OCI-LY1 (cell line): Measurements from ENCODE around the gene SHC3.

Experiments
- H2AFZ ChIP-seq: fragments of 200-600 bp; sonication (generic), shearing (Covaris generic); 2 replicates; pipeline ENCODE4 v1.6.0; 2014; ENCODE audit warnings: antibody characterized with exemption, mild to moderate bottlenecking, low read length
- H3F3A ChIP-seq: fragments of 200-600 bp; sonication (generic), shearing (Covaris generic); 2 replicates; pipeline ENCODE4 v1.6.0; 2014; ENCODE audit warnings: mild to moderate bottlenecking, antibody characterized with exemption, low read length, moderate library complexity; ENCODE audit not compliant: insufficient read depth
- H3K27ac ChIP-seq: fragments of 200-600 bp; sonication (generic); 2 replicates; pipeline ENCODE4 v1.5.1; 2014; ENCODE audit warnings: low read length, mixed run types, mild to moderate bottlenecking, low read depth; ENCODE audit not compliant: poor library complexity, severe bottlenecking
- H3K27me3 ChIP-seq: fragments of 200-600 bp; sonication (generic); 2 replicates; pipeline ENCODE4 v1.6.0; 2014; ENCODE audit warnings: antibody characterized with exemption, mild to moderate bottlenecking, low read length, moderate library complexity; ENCODE audit not compliant: insufficient read depth
- H3K36me3 ChIP-seq: fragments of 200-600 bp; sonication (generic); 2 replicates; pipeline ENCODE4 v1.6.1; 2014; ENCODE audit warnings: mild to moderate bottlenecking, antibody characterized with exemption, low read length, moderate library complexity, mixed read lengths; ENCODE audit not compliant: insufficient read depth
- H3K4me1 ChIP-seq: fragments of 200-600 bp; sonication (generic); 2 replicates; pipeline ENCODE4 v1.5.1; 2014; ENCODE audit warnings: mild to moderate bottlenecking, low read length, moderate library complexity; ENCODE audit not compliant: insufficient read depth, severe bottlenecking
- H3K4me2 ChIP-seq: fragments of 200-600 bp; sonication (generic), shearing (Covaris generic); 2 replicates; pipeline ENCODE4 v1.6.1; 2014; ENCODE audit warnings: low read length
- H3K4me3 ChIP-seq: fragments of 200-600 bp; sonication (generic); 2 replicates; pipeline ENCODE4 v1.5.1; 2014; ENCODE audit warnings: low read length, low read depth, mild to moderate bottlenecking, mixed read lengths; ENCODE audit not compliant: poor library complexity, severe bottlenecking
- H3K79me2 ChIP-seq: fragments of 200-600 bp; shearing (Covaris generic); 2 replicates; pipeline ENCODE4 v1.6.1; 2016; ENCODE audit warnings: mixed run types, low read length, mixed read lengths; ENCODE audit not compliant: insufficient read depth
- H3K9ac ChIP-seq: fragments of 200-600 bp; sonication (generic), shearing (Covaris generic); 2 replicates; pipeline ENCODE4 v1.6.1; 2014; ENCODE audit warnings: mild to moderate bottlenecking, low read length, mixed read lengths
- H3K9me2 ChIP-seq: fragments of 200-600 bp; sonication (generic), shearing (Covaris generic); 2 replicates; pipeline ENCODE4 v1.6.1; 2014; ENCODE audit warnings: low read depth, mild to moderate bottlenecking, low read length, mixed read lengths
- H3K9me3 ChIP-seq: fragments of 200-600 bp; shearing (Covaris generic); 2 replicates; pipeline ENCODE4 v1.6.1; 2014; ENCODE audit warnings: low read length, mixed read lengths
- H4K20me1 ChIP-seq: fragments of 200-600 bp; sonication (generic), shearing (Covaris generic); 2 replicates; pipeline ENCODE4 v1.6.0; 2016; ENCODE audit warnings: mild to moderate bottlenecking, low read length; ENCODE audit not compliant: insufficient read depth
- CTCF ChIP-seq: fragments of 200-600 bp; sonication (generic), shearing (Covaris generic); IDR thresholded peaks from 2 replicates; pipeline ENCODE4 v1.5.1; 2017; ENCODE audit warnings: mild to moderate bottlenecking, antibody characterized with exemption, low read length, moderate library complexity, mixed read lengths
- EZH2 ChIP-seq: fragments of 200-600 bp; sonication (generic), shearing (Covaris generic); IDR thresholded peaks from 2 replicates; pipeline ENCODE4 v1.8.0; 2017; ENCODE audit warnings: borderline replicate concordance, mixed run types, mild to moderate bottlenecking, antibody characterized with exemption, low read length, moderate library complexity, mixed read lengths

SHC3 gene

GRCh38 chr9:89051421-89052025 lies 127.1 kb downstream of the SHC3 start:
- no peaks in the 10 kb centered on the region for H3K9me2 ChIP-seq
- H4K20me1 ChIP-seq, result no peaks in the 10 kb centered on the region
- no peak overlapping the region for H3K9ac ChIP-seq
- H3F3A ChIP-seq, result no peaks in the 10 kb centered on the region
- no peak for TF ChIP-seq EZH2
- no peak for TF ChIP-seq CTCF
- no peak overlapping the region for H3K27ac ChIP-seq
- no peak overlapping the region for H3K4me3 ChIP-seq
- no peaks in the 10 kb centered on the region for H3K9me3 ChIP-seq
- H3K4me1 ChIP-seq, result no peaks in the 10 kb centered on the region
- H2AFZ ChIP-seq, result no peak overlapping the region
- H3K4me2 ChIP-seq, result no peak overlapping the region
- H3K27me3 ChIP-seq, result no peaks in the 10 kb centered on the region; the same call in 1 of the 2 replicates
- H3K79me2 ChIP-seq, result no peaks in the 10 kb centered on the region
- no peaks in the 10 kb centered on the region for H3K36me3 ChIP-seq

- Histone ChIP-seq H3K27ac (no peak overlapping the region), H3K4me2 (no peak overlapping the region), H2AFZ (no peak overlapping the region), H3K27me3 (no peaks in the 10 kb centered on the region; the same call in 1 of the 2 replicates), H3K79me2 (no peaks in the 10 kb centered on the region), H3K4me3 (no peak overlapping the region), H3K9me3 (no peaks in the 10 kb centered on the region), H4K20me1 (no peaks in the 10 kb centered on the region), H3F3A (no peaks in the 10 kb centered on the region), H3K4me1 (no peaks in the 10 kb centered on the region), H3K36me3 (no peaks in the 10 kb centered on the region), H3K9me2 (no peaks in the 10 kb centered on the region), H3K9ac (no peak overlapping the region)
- TF ChIP-seq CTCF, result no peak
- no peak for TF ChIP-seq EZH2
These were observed 129.0 kb downstream of the SHC3 start for GRCh38 chr9:89049646-89050045.

GRCh38 chr9:89048616-89049015 lies 130.0 kb downstream of the SHC3 start:
- no peaks in the 10 kb centered on the region; the same call in 1 of the 2 replicates for H3K27me3 ChIP-seq

More at GRCh38 chr9:89048616-89049015, 130.0 kb downstream of the SHC3 start:
- Histone ChIP-seq H3K4me2 (no peak overlapping the region), H3F3A (no peaks in the 10 kb centered on the region), H3K9me3 (no peaks in the 10 kb centered on the region), H3K79me2 (no peaks in the 10 kb centered on the region), H4K20me1 (no peaks in the 10 kb centered on the region), H3K36me3 (no peaks in the 10 kb centered on the region), H3K27ac (no peak overlapping the region), H3K4me1 (no peaks in the 10 kb centered on the region), H3K9me2 (no peaks in the 10 kb centered on the region), H3K4me3 (no peak overlapping the region), H3K9ac (no peak overlapping the region), H2AFZ (no peak overlapping the region)
- TF ChIP-seq EZH2, result no peak
- no peak for TF ChIP-seq CTCF
